ENCODE results near the gene RBFOX2.
"Not testable (repeated sequence)": the region's sequence is repeated elsewhere in the genome, so short reads cannot be mapped to it uniquely, and the experiment has no call there.

RBFOX2 gene

GRCh38 chr22:36003972-36004674 lies 24.5 kb downstream of the RBFOX2 start:
- no peak for FAIRE-seq

GRCh38 chr22:36002718-36003260 lies 25.8 kb downstream of the RBFOX2 start:
- no peak for FAIRE-seq

- no peak for FAIRE-seq
Observed at GRCh38 chr22:36002084-36002483, 26.5 kb downstream of the RBFOX2 start.

DNA sequence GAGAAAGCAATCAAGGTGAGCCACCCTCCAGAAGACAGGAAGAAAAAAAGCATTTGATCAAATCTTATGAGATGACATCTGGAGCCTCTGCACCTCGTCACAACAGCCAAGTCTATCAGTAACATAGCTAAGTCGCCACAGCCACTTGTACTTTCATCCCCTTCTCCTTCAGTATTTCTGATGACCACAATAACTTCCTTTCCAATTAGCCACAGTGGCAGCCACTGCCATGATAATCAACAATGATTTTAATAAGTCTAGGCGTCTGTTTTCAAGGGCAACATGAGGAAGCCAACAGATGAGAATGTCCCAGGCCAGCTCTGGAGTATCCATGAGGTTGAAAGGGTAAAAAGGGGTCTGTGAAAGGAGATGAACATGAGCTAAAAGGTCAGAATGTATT lies 29.9 kb downstream of the RBFOX2 start:
- no peak for FAIRE-seq

DNA sequence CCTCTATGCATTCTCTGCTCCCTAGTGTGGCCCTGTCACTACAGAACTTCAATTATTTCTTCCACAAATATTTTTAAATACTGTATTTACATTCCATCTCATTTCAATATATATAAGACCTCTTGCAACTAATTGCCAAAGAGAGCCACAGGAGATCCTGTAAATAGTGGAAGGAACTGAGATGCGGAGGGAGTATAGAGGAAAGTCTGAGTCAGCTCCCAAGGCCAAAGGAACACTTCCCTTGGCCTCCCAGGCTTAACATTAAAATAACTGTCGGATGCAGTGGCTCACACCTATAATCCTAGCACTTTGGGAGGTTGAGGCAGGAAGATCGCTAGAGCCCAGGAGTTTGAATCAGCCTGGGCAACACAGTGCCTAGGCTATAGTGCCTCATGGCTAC lies 31.2 kb downstream of the RBFOX2 start:
- no peak for FAIRE-seq

DNA sequence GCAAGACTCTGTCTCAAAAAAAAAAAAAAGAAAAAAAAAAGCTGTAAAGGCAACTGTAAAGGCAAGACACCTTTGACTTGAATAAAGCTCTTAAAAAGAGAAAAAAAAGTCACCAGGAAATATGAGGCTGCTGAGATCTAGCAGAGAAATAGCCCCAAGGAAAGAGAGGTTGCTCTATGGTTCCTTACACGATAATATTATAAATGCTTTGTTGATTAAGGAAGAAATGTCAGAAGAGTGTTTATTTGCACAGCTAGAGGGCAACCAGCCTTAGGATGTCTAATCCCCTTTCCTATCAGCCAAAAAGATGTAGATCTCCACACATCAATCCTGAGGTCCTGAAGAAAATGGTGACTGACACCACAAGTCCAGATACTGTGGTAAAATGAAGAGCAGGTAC lies 32.0 kb downstream of the RBFOX2 start:
- FAIRE-seq, result no peak

- FAIRE-seq, result no peak
Observed at GRCh38 chr22:35995772-35996171, 32.9 kb downstream of the RBFOX2 start.

DNA sequence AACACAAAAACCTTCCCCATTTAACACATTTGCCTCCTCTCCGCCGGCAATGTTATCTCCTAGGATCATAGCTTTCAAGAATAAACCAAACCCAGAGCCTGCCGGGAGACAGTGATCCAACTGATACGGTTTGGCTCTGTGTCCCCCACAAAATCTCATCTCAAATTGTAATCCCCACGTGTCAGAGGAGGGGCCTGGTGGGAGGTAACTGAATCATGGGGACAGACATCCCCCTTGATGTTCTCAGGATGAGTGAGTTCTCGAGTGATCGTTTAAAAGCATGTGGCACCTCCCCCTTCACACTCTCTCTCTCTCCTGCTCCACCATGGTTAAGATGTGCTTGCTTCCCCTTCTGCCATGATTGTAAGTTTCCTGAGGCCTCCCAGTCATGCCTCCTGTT lies 33.3 kb downstream of the RBFOX2 start:
- FAIRE-seq, result no peak

DNA sequence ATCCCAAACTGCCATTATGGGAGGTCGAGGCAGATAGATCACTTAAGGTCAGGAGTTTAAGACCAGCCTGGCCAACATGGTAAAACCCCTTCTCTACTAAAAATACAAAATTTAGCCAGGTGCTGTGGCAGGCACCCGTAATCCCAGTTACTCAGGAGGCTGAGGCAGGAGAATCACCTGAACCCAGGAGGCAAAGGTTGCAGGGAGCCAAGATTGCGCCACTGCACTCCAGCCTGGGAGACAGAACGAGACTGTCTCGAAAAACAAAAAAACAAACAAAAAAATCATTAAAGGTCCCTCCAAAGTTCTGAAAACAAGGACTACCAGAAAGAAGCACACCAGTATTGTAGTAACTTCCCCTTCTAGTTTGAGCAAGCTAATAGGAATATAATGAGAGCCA lies 34.9 kb downstream of the RBFOX2 start:
- not testable (repeated sequence) for FAIRE-seq

GRCh38 chr22:35993048-35993714 lies 35.4 kb downstream of the RBFOX2 start:
- no peak for FAIRE-seq

DNA sequence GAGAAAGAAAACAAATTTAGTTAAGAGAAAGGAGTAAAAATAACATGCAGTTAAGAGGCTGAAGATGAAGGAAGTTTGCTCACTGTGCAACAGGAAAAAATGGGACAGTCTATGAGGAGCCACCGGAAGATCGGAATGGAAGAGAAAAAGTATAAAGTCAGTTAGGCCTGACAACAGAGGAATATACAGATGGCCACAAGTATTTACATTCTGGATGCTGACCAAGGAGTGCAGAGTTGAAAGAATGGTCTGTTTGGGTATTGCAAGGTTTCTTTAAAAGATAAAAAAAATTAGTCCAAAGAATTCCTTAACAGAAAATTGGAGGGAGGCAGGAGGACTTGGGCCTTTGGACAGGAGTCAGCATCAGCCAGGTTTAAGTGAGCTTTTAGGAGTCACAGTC lies 37.5 kb downstream of the RBFOX2 start:
- FAIRE-seq, result no peak

DNA sequence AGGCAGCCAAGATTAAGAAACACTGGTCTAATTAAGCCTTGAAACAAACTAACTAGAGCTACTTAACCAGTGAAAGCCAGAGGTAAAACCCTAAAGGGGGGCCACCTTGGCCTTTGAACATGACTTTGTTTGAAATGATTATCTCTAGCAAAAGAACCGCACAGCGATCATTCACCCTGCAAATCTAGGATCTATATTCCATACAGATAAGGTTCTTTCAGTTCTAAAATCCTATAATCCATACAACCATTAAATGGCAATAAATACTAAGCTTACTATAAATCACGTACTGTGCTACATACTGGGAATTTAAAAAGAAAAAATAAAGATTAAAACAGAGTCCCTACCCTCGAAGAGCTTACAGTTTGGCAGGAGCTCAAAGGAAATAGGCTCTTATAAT lies 40.6 kb downstream of the RBFOX2 start:
- no peak for FAIRE-seq

DNA sequence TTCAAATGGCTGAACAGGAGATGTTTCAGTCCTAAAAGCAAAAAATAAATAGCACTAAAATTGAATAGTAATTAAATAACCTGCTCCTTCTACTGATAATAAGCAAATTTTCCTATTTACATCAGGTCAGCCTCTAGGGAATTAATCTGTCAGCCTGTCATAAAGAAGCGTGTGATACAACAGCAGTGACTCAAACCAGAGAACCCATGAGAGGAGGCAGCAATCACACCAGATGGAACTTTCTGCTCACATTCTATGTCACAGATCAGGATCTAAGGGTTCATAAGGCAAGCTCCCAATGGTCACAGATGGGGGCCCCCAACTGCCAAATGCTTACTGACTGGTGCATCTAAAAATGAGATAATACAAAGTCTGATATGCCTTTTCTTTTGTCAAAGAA lies 41.1 kb downstream of the RBFOX2 start:
- no peak for FAIRE-seq

- FAIRE-seq, result no peak
Observed at GRCh38 chr22:35986088-35986487, 42.5 kb downstream of the RBFOX2 start.

GRCh38 chr22:35985371-35985770 lies 43.3 kb downstream of the RBFOX2 start:
- FAIRE-seq, result no peak

GRCh38 chr22:35984183-35985175 lies 44.1 kb downstream of the RBFOX2 start:
- FAIRE-seq, result no peak

- no peak for FAIRE-seq
Observed at GRCh38 chr22:35981900-35982299, 46.7 kb downstream of the RBFOX2 start.

DNA sequence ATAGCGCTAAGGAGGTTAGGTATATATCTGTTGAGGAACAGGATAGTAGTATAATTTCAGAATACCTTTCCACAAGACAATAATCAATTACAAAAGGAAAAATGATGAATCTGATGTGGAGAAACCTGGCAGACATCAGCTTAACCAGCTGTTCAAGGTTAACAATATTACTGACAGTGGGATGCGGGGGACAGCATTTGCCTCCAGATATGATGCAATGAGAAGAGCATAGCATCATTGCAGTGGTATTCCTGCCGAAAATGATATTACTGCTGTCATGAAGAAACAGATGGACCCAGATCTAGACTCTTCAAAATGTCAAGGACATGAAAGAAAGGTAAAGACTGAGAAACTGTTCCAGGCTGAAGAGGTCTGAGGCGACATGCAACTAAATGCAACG lies 49.7 kb downstream of the RBFOX2 start:
- FAIRE-seq, result no peak

DNA sequence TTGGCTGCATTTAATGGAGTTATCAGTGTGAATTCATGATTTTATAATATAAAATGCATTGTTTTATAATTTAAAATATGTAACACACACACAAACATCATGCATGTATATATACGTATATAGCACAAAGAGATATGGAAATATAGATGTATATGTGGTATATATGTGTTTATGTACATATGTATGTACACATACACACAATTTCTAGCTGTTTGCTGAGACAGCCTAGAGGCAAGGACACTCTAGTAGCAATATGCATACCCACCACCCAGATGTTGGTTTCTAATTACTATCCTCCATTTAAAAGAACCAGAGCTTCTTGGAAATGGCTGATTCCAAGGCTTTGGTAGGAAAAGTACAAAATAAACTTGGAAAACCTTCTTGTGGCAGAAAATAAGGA lies 50.4 kb downstream of the RBFOX2 start:
- no peak for FAIRE-seq

GRCh38 chr22:35977136-35977535 lies 51.5 kb downstream of the RBFOX2 start:
- FAIRE-seq, result no peak

GRCh38 chr22:35973388-35973787 lies 55.2 kb downstream of the RBFOX2 start:
- no peak for FAIRE-seq

GRCh38 chr22:35972559-35972958 lies 56.1 kb downstream of the RBFOX2 start:
- no peak for FAIRE-seq

DNA sequence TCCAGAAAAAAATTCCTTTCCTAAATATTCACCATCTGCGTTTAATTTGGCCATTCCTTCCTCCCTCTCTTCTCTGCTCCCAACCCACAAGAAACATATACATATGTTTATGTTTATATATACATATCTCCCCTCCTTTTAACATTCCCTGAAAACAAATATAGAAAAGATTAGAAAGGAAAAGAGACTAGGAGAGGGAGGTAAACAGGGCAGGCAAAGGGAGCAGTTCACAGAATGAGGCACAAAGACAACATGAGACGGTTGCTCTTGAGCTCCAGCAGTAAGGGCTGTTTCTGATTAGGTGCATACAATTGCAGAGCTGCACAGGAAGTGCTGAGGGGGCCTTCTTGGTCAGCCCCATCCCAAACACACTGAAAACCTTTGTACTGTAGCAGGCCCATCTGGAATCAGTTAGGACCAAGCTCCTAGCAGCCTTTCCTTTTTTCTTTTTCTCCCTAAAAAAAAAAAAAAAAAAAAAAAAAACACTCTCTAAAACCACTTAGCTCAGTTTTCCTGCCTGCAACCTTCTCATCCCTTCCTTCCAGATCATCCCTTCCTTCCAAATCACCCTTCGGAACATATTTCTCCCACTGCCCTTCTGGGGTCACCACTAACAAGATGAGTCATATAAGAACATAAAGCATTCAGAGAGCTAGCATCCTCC lies 57.0 kb downstream of the RBFOX2 start:
- no peak for FAIRE-seq

Measured in TTC549 (cell line).